Measurements from ENCODE around the gene ATP11C.

DNA sequence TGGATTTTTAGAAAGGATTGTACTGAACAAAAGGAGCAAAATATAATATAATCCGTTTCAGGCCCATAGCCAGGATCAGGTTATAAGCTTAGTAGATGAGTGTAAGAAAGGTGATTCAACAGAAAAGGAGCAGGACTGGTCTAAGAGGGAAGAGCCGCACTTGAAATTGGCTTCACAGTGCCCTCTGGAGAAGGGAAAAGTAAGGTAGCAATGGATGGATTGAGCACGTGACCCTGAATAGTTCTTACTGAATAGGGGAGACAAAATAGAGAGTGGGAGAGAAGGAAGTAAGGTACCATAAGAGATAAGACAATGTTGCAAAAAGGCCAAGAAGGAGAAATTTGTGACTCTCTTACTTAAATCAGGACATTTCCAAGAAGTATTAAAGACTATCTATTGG lies 16.9 kb upstream of the ATP11C start:
- TF ChIP-seq POLR2AphosphoS5 (IDR thresholded peaks at IDR 0.05; ENCODE audit: low read length) = no peak
- TF ChIP-seq BACH1 (IDR thresholded peaks at IDR 0.05; ENCODE audit: borderline replicate concordance) = no peak
- no peak for TF ChIP-seq EP300 (IDR thresholded peaks at IDR 0.05; ENCODE audit: borderline replicate concordance in 1 of 2, control insufficient read depth in 1 of 2, low read depth in 2 of 2, low read length in 2 of 2)
- TF ChIP-seq, protein P1, sequence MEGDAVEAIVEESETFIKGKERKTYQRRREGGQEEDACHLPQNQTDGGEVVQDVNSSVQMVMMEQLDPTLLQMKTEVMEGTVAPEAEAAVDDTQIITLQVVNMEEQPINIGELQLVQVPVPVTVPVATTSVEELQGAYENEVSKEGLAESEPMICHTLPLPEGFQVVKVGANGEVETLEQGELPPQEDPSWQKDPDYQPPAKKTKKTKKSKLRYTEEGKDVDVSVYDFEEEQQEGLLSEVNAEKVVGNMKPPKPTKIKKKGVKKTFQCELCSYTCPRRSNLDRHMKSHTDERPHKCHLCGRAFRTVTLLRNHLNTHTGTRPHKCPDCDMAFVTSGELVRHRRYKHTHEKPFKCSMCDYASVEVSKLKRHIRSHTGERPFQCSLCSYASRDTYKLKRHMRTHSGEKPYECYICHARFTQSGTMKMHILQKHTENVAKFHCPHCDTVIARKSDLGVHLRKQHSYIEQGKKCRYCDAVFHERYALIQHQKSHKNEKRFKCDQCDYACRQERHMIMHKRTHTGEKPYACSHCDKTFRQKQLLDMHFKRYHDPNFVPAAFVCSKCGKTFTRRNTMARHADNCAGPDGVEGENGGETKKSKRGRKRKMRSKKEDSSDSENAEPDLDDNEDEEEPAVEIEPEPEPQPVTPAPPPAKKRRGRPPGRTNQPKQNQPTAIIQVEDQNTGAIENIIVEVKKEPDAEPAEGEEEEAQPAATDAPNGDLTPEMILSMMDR (IDR thresholded peaks at IDR 0.05 in 2 of 3, conservative IDR thresholded peaks at IDR 0.05 in 1 of 3; ENCODE audit: control insufficient read depth in 2 of 3, extremely low read depth in 1 of 3, insufficient read depth in 1 of 3, low read depth in 3 of 3, low read length in 3 of 3) = no peak
- TF ChIP-seq BRCA1 (IDR thresholded peaks at IDR 0.05; ENCODE audit: low read depth, low read length) = no peak
- TF ChIP-seq FOS (IDR thresholded peaks at IDR 0.05; ENCODE audit: borderline replicate concordance, extremely low read depth, insufficient read length) = no peak
